ENCODE measurements around the gene LRRK1.

GRCh38 chr15:100878648-100879047, 40.5 kb upstream of the LRRK1 start:
- TF ChIP-seq POLR2A (IDR thresholded peaks at IDR 0.05) (no peak), CTCF (IDR thresholded peaks at IDR 0.05) (no peak)

Measured in esophagus squamous epithelium (tissue), 4 donors.